NCI-H2081 treated with DMSO at 0.1 percent for 48 hours (cell line): ENCODE data around the gene KCNAB1.

Experiments used
- DNase-seq: peaks from one replicate; lab custom pipeline; 2025; lab: John Stamatoyannopoulos, UW

KCNAB1 gene

DNA sequence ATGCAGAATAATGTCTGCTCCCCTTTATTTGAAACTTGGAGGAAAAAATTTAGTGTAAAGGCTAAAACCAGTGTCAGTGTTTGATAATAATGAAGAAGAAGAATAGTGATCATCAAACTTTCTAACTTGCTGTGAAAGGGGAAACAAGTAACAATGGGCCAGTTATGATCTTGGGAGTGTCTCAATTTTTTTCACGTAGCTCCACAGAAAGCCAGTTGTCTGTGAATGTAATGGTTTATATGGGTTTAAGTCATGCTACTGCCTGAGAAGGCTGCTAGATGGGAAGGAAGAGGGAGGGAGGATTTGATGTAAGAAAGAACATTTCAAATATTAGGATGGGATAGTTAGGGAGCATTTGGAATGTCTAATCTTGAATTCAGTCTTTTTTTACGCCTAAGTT, 455.7 kb downstream of the KCNAB1 start:
- no peak for DNase-seq

DNA sequence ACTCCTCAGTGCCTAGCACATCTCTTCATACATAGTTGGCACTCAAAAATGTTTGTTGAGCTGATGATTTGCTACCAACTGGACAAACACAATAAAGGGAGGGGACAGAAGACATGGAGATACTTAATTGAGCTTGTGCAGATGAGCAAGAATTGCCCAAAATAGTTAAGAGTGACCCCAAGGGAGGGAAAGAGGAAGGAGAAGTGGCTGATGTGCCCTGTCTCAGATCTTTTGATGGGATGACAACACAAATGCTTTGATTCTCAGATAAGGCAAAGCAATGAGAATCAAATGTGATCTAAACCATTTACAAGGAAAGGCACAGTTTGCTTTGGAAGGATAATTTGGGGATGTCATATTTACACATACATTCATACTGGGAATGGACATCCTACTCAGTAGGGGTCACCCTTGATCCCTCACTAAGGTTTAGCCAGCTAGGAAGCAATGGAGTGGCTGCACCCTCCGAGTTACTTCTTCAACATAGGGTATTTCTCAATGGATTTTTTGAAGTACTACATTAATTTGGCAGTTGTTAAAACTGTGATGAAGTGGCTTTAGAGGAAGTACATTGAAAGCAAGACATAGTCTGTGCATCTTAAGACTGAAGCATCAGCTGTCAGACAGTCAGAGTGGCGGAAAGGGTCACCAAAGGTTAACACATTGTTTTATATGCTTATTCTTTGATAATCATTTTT, 456.4 kb downstream of the KCNAB1 start:
- no peak for DNase-seq

DNA sequence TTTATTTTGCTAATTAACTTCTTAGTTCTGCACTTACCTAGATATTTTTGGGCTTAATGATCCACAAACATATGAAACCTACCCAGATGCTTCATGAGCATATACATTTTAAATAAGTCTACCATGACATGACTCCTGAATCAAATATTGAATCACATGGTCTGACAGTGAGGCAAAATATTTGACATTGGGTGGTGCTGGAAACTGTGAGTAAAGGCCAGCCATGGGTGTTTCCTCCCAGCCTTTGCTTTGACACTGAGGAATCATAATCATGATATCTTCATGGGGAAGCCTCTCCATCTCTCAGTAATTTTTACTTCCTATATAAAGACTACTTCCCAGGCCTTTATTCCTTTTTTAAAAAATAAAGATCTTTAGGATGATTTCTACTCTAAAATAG, 457.4 kb downstream of the KCNAB1 start:
- no peak for DNase-seq

DNA sequence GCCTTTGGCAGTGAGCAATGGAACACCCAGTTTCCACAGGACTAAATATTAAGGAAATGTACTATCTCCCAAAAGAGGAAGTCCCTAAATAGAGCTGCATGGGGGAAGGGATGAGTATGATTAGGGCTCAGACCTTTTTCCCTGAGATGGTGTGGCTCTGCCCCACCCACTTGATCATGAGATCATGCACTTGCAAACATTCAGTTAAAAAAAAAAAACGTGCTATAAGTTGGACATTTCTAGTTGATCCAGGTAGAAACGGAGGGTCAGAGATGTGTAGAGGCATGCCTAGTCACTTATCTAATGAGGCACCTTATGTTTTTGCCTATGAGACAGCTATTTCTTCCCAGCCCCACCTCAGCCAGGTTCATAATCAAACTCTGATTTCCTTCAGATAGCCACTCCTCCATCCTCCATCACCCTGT, 459.1 kb downstream of the KCNAB1 start:
- no peak for DNase-seq

DNA sequence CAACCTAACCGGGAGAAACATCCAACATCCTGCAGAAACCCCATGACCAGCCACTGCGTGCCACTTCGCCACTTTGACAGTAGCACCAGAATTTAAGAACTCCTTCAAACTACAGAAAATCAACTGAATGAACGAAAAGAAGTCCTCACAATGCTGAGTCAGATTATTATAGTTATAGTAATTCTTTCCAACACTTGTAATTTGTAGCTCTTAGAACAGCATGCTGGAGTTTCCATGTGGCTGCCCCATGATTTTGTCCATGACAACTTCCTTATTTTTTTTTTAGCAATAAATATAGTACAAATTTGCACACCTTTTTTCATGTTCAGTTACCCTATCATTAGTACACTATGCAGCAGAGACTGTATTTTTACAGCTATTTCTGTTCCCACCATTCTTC, 460.7 kb downstream of the KCNAB1 start:
- no peak for DNase-seq

DNA sequence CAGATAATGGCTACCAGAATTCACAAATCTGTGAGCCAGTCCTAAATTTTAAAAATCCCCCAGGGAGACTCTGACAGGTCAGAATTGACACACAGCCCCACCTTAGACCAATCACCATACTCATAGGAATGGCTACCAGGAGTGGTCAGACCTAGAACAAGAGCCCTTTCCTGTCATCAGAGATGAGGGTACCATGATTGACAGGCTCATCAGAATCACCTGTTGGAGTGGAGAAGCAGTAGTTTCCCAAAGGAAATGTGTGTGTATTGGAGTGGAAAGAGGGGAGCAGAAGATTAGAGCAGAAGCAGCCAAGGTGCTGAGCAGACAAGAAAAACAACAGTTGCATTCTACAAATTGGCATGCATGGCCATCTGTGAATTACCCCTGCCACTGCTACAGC, 461.6 kb downstream of the KCNAB1 start:
- no peak for DNase-seq

DNA sequence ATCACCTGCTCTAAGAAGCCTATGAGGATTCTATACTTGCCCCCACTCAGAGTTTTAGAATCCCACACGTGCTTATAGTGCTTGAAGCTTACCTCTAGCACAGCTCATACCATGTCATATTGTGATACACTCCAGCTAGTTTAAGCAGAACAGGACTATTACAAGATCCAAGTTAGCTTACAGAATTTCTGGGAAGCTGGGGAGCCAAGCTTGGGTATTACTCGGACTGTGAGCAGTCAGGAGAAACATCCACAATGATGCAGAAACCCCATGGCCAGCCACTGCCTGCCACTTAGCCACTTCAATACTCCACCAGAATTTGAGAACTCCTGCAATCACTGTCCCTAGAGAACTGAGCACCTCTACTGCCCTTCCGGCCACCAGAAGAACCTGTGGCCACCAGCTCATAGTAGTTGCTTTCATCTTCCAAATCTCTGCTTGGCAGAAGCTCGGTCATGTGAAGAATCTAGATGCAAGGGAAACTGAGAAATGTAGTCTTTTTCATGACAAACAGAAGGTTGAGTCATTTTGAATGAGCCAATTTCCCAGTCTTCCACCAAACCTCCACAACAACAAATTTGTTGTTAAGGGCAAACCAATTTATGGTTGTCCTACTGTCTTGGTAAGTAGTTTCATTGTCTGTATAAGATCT, 462.3 kb downstream of the KCNAB1 start:
- DNase-seq, result no peak

DNA sequence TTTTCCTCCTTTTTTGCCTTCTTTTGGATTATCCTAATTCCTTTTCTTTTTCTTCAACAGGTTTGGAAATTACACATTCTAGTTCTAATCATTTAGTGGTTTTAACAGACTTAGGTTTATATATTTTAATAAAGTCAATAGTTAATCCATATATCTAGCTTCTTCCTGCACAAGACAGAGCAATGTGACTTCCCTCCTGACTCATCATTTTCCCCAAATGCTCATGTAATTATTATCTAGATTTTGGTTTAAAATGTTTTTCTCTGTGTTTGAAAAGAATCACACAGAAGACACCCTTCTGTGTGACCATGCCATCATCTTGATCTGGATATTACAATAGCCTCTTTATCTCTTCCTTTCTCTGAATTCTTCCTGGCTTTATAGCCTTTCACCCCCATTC, 463.1 kb downstream of the KCNAB1 start:
- DNase-seq, result no peak

DNA sequence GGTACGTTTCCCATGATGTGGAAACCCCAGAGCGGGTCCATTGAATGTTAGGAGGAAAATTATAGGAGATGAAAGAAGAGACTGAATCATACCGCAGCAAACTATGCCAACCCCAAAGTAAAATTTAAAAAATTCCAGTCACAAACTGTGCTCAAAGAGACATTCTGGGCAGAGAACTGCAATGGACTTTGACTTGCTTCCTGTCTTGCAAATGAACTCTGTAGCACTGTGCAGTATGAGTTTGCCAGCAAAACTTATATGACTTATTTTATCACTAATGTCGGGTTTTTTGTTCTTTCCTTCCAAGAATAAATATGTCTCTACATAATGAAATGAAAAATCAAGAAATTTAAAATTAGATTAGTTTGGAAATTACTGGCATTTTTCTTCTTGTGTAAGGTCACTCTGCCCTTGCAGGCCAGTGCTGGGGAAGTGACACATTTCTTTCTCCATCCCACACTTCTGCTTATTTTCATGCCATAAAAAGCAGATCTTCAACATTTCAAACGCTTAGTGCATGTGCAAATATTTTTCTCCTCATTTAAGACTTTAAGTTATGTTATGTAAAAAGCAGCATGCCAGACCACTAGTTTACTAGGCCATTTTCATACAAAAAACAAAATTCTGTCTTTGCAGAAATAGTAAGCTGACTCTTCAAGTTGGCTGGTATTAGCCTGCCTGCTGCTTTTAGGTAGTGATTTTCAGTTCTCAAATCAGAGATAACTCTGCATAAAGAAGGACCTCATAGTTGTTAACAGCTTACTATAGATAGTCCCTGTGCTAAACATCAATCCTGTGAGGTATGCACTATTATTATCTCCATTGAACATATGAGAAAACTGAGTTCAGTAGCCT, 466.8 kb downstream of the KCNAB1 start:
- DNase-seq, result no peak

DNA sequence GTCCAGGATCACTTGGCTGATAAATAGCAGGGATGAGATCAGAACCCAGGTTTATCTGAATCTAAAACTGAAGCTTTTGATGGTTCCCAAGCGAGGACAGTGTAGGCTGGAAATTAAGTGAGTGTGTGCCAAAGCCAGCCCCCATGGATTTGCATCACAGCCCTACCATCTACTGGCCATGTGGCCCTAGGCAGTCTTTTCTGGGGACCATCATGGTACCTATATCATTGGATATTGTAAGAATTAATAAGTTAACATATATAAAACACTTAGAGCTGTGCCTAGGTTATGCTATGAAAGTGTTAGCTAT, 467.3 kb downstream of the KCNAB1 start:
- DNase-seq, result no peak
